ENCODE measurements around the gene MYO5B.

GRCh38 chr18:50199921-50200320, 5.0 kb upstream of the MYO5B start:
- TF ChIP-seq CTCF (IDR thresholded peaks at IDR 0.05), result no peak
- no peak for TF ChIP-seq EP300 (IDR thresholded peaks at IDR 0.05)
- no peak for TF ChIP-seq POLR2A (IDR thresholded peaks at IDR 0.05)
